Esophagus squamous epithelium (tissue), 4 donors: ENCODE results near the gene CGRRF1.

Experiments
- CTCF ChIP-seq, 6 experiments: fragments of 450-650 bp in 4 of 6; fragments of 200-600 bp in 2 of 6; sonication (generic) in 2 of 6; IDR thresholded peaks; one replicate each; pipeline ENCODE4 v1.5.1; 2016 to 2019; ENCODE audit warnings: antibody characterized with exemption in 6 of 6, mild to moderate bottlenecking in 4 of 6, moderate library complexity in 4 of 6
- POLR2A ChIP-seq, 4 donors: fragments of 450-650 bp; IDR thresholded peaks; one replicate each; pipeline ENCODE4 v1.6.1; 2017; ENCODE audit warnings: antibody characterized with exemption in 4 of 4, mild to moderate bottlenecking in 4 of 4, moderate library complexity in 3 of 4

GRCh38 chr14:54585214-54585613 lies 75.5 kb downstream of the CGRRF1 start:
- TF ChIP-seq POLR2A (IDR thresholded peaks at IDR 0.05), result no peak
- no peak for TF ChIP-seq CTCF (IDR thresholded peaks at IDR 0.05)
